Gastrocnemius medialis (tissue), 4 donors: ENCODE data around the gene EVX2. TPM values are rescaled to one million over a fixed set of nuclear protein-coding genes. Genes with fewer than 3 reads are reported as not detected.

ENCODE experiments used
- ATAC-seq, 2 donors: fragments of 150-250 bp; one replicate each; pipeline ENCODE4 v1.9.1; 2016
- DNase-seq, 2 donors: peaks; one replicate each; pipeline ENCODE4 v3.0.0-alpha.2; 2019
- H3K27ac ChIP-seq, 4 donors: fragments of 200-600 bp; sonication (generic); 1 replicate in 1 of 4; 2 replicates in 3 of 4; pipeline ENCODE4 v1.5.1; 2016 to 2018; ENCODE audit warnings: mild to moderate bottlenecking in 2 of 4, moderate library complexity in 1 of 4
- H3K27me3 ChIP-seq, 3 donors: fragments of 200-600 bp; sonication (generic) in 2 of 3; 1 replicate in 1 of 3; 2 replicates in 2 of 3; pipeline versions ENCODE4 v1.5.1 to v1.6.0; 2016 to 2019; ENCODE audit warnings: mild to moderate bottlenecking in 1 of 3, moderate library complexity in 1 of 3
- H3K36me3 ChIP-seq, 2 donors: fragments of 200-600 bp; sonication (generic) in 1 of 2; one replicate each; pipeline ENCODE4 v1.5.1; 2017 to 2018
- H3K4me1 ChIP-seq, 2 donors: fragments of 200-600 bp; sonication (generic) in 1 of 2; one replicate each; pipeline ENCODE4 v1.5.1; 2016 to 2017; ENCODE audit warnings: mild to moderate bottlenecking in 2 of 2
- H3K4me3 ChIP-seq, 4 donors: fragments of 200-600 bp; sonication (generic) in 3 of 4; 1 replicate in 1 of 4; 2 replicates in 3 of 4; pipeline ENCODE4 v1.5.1; 2016 to 2019; ENCODE audit warnings: mild to moderate bottlenecking in 2 of 4
- H3K9me3 ChIP-seq, 3 donors: fragments of 200-600 bp; sonication (generic) in 2 of 3; 1 replicate in 1 of 3; 2 replicates in 2 of 3; pipeline ENCODE4 v1.5.1; 2016 to 2019
- CTCF ChIP-seq, 5 experiments: fragments of 450-650 bp in 3 of 5; fragments of 200-600 bp in 2 of 5; sonication (generic) in 2 of 5; IDR thresholded peaks in 4 of 5; conservative IDR thresholded peaks in 1 of 5; 1 replicate in 4 of 5; 2 replicates in 1 of 5; pipeline ENCODE4 v1.5.1; 2016 to 2019; ENCODE audit warnings: antibody characterized with exemption in 5 of 5, mild to moderate bottlenecking in 3 of 5, moderate library complexity in 3 of 5
- POLR2A ChIP-seq, 2 donors: fragments of 450-650 bp; IDR thresholded peaks; one replicate each; pipeline ENCODE4 v1.6.1; 2017; ENCODE audit warnings: antibody characterized with exemption in 2 of 2, mild to moderate bottlenecking in 2 of 2, moderate library complexity in 2 of 2
- in situ Hi-C, 4 donors: fragments of 200-750 bp; cut with MboI; loops; one replicate each; pipeline versions ENCODE4 v1.15.0 to v1.8.0; 2017; ENCODE audit warnings: low sequenced_read_pairs in 4 of 4
- intact Hi-C: fragments of 100-400 bp; cut with DNase I; formaldehyde crosslinking; loops from one replicate; pipeline ENCODE4 v1.15.1; 2023; ENCODE audit warnings: low total_unique reads
- total RNA-seq, 4 donors: library from RNA; depleted of rRNA; stranded (reverse); fragments of >200 nt; gene quantifications; one replicate each; pipeline versions ENCODE4 v1.1.0 to v1.2.3, GENCODE V29; 2016

EVX2 gene
- total RNA-seq, 4 donors from 2014 or later: not detected

DNA sequence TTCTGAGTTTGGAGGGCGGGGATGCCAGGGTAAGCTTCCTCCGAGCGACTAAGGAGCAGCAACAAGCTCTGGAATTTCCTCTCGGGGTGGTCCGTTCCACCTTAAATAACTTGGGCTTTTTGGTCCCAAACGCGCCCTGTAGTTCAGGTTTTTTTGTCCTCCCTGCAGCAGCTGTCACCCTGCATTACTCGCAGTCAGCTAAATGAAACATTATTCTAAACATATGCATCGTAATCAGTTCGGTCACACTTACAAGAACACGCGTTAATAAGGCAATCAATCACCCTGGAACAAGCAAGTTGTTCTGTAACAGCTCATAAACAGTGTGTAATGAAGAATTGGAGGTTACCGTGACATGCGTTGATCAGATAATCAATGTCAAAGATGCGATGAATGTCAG lies 8.3 kb downstream of the EVX2 start:
- Histone ChIP-seq H3K4me3 (no peak overlapping the region), H3K36me3 (no peaks in the 10 kb centered on the region), H3K9me3 (no peaks in the 10 kb centered on the region), H3K27ac (no peak overlapping the region), H3K27me3 (peaks cover 93 to 97% (median 94%) of the 10 kb centered on the region in 3 donors), H3K4me1 (peaks cover 12 to 18% of the 10 kb centered on the region in 2 donors)
- TF ChIP-seq CTCF (IDR thresholded peaks at IDR 0.05 in 4 of 5, conservative IDR thresholded peaks at IDR 0.05 in 1 of 5) (no peak), POLR2A (IDR thresholded peaks at IDR 0.05) (no peak)
- no peak for ATAC-seq
- in situ Hi-C loops: loop anchor here in 3 of 4 donors (10.0 to 25.0 kb wide), 2 partner anchors 391 to 713 kb away; no protein-coding TSS in a partner anchor
- no peak for DNase-seq
- intact Hi-C loops: loop anchor here (2.0 to 5.0 kb wide), 2 partner anchors 17 to 37 kb away; partner anchors contain the start of gene HOXD13

GRCh38 chr2:176074919-176075425 lies 8.8 kb downstream of the EVX2 start:
- intact Hi-C loops (loop anchor here (2.0 to 5.0 kb wide), 2 partner anchors 18 to 37 kb away; partner anchors contain the start of gene HOXD13), in situ Hi-C loops (loop anchor here in 3 of 4 donors (10.0 to 25.0 kb wide), 2 partner anchors 390 to 713 kb away; no protein-coding TSS in a partner anchor)
- TF ChIP-seq POLR2A (IDR thresholded peaks at IDR 0.05): no peak
- no peak for TF ChIP-seq CTCF (IDR thresholded peaks at IDR 0.05 in 4 of 5, conservative IDR thresholded peaks at IDR 0.05 in 1 of 5)
- H3K4me1 ChIP-seq: peaks cover 10 to 18% of the 10 kb centered on the region in 2 donors
- no peaks in the 10 kb centered on the region for H3K9me3 ChIP-seq
- peaks cover 97 to 100% (median 98%) of the 10 kb centered on the region in 3 donors for H3K27me3 ChIP-seq
- no peak overlapping the region for H3K4me3 ChIP-seq
- no peak for DNase-seq
- no peak overlapping the region for H3K27ac ChIP-seq
- no peaks in the 10 kb centered on the region for H3K36me3 ChIP-seq
- ATAC-seq: no peak

DNA sequence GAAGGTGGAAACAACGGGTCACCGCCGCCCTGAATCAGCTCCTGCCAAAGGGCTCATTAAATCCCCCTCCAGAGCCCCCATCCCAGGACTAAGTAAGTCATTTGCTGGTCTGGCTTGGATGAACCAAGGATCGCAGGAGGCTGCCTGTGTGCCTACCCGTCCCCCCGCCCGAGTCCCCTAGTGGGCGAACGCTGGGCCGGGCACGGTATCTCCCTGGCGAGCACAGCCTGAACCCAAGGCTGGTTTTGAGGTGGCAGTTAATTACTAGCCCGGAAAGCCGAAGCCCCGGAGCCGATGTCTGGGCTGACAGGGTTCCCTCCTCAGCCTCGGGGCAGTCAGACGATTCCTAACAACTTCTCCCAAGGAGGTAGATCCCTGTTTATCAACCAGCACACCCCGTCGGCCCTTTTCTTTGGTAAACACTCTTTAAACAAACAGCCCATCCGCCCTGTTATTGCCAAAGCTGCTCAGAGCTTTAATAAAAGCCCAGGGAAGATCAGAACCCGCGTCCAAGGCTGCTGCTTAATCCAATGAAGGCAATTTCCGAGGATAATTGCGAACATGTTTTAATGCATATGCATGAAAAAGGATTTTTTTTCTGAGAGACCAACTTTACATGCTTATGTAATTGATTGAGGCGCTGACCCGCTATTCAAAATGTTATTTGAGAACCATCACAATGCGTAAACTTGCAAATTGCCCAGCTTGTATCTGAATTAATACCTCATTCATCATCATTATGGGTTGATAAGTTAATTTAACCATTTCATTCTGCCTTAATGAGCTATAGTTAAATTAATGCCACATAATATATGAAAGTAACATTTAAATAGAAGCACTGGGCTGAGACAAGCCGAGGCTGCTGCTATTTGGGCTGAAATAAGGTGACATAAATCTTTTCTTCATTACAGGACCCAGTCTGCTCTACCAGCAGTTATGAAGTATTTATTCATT lies 10.5 kb downstream of the EVX2 start:
- Histone ChIP-seq H3K27me3 (peaks cover 97 to 100% (median 100%) of the 10 kb centered on the region in 3 donors), H3K27ac (no peak overlapping the region), H3K9me3 (no peaks in the 10 kb centered on the region), H3K36me3 (no peaks in the 10 kb centered on the region), H3K4me1 (peaks cover 0 to 10% of the 10 kb centered on the region in 2 donors), H3K4me3 (no peak overlapping the region)
- DNase-seq (no peak), ATAC-seq (no peak)
- in situ Hi-C loops (loop anchor here in 2 of 4 donors (10.0 kb wide), 1 partner anchor 388 kb away; no protein-coding TSS in a partner anchor), intact Hi-C loops (no loop called here)
- TF ChIP-seq CTCF (IDR thresholded peaks at IDR 0.05 in 4 of 5, conservative IDR thresholded peaks at IDR 0.05 in 1 of 5) (no peak), POLR2A (IDR thresholded peaks at IDR 0.05) (no peak)

- H3K9me3 ChIP-seq: no peaks in the 10 kb centered on the region
- no peak for TF ChIP-seq CTCF (IDR thresholded peaks at IDR 0.05 in 4 of 5, conservative IDR thresholded peaks at IDR 0.05 in 1 of 5)
- TF ChIP-seq POLR2A (IDR thresholded peaks at IDR 0.05): no peak
- H3K27ac ChIP-seq: no peak overlapping the region
- DNase-seq: no peak
- peaks cover 98 to 100% (median 100%) of the 10 kb centered on the region in 3 donors for H3K27me3 ChIP-seq
- no peak overlapping the region for H3K4me3 ChIP-seq
- intact Hi-C loops: no loop called here
- peaks cover 3 to 19% of the 10 kb centered on the region in 2 donors for H3K4me1 ChIP-seq
- H3K36me3 ChIP-seq: no peaks in the 10 kb centered on the region
- ATAC-seq: no peak
- in situ Hi-C loops: loop anchor here in 2 of 4 donors (10.0 kb wide), 1 partner anchor 387 kb away; no protein-coding TSS in a partner anchor
Measured at GRCh38 chr2:176072292-176072669, 11.5 kb downstream of the EVX2 start.
